Natural killer cell (primary cell): ENCODE measurements around the gene TMED5. TPM values are rescaled to one million over a fixed set of nuclear protein-coding genes. Genes with fewer than 3 reads are reported as not detected.

Experiments
- ATAC-seq, 3 donors: fragments of 150-1000 bp in 2 of 3; fragments of 200-7000 bp in 1 of 3; cut with Tn5 transposase; 1 replicate in 1 of 3; 2 replicates in 2 of 3; pipeline ENCODE4 v1.10.0; 2021; ENCODE audit warnings: mild to moderate bottlenecking in 2 of 3, moderate library complexity in 2 of 3
- DNase-seq, 2 donors: peaks; one replicate each; pipeline versions ENCODE4 v3.0.0 to v3.0.0-alpha.2; 2013 to 2021; ENCODE audit warnings: mixed read lengths in 1 of 2
- H3K27ac ChIP-seq: one replicate; pipeline ENCODE4 v1.5.1; 2013; ENCODE audit warnings: mild to moderate bottlenecking, low read length
- H3K27me3 ChIP-seq: one replicate; pipeline ENCODE4 v1.6.1; 2013; ENCODE audit warnings: low read length; ENCODE audit not compliant: control insufficient read depth, insufficient read depth
- H3K36me3 ChIP-seq: one replicate; pipeline ENCODE4 v1.6.1; 2013; ENCODE audit warnings: low read length; ENCODE audit not compliant: control insufficient read depth, insufficient read depth
- H3K4me1 ChIP-seq: one replicate; pipeline ENCODE4 v1.6.1; 2013; ENCODE audit warnings: low read length; ENCODE audit not compliant: control insufficient read depth, insufficient read depth
- H3K4me3 ChIP-seq: one replicate; pipeline ENCODE4 v1.5.1; 2013; ENCODE audit warnings: low read length
- H3K9me3 ChIP-seq: one replicate; pipeline ENCODE4 v1.6.1; 2013; ENCODE audit warnings: low read length; ENCODE audit not compliant: control insufficient read depth, insufficient read depth
- H3K27ac Mint-ChIP-seq, 2 donors: one replicate each; pipeline ENCODE4 v1.8.0; 2022; ENCODE audit warnings: mild to moderate bottlenecking in 2 of 2, mixed read lengths in 2 of 2, moderate library complexity in 1 of 2
- H3K27me3 Mint-ChIP-seq, 2 donors: one replicate each; pipeline ENCODE4 v1.8.0; 2022; ENCODE audit warnings: low read depth in 2 of 2, mixed read lengths in 2 of 2
- H3K36me3 Mint-ChIP-seq: one replicate; pipeline ENCODE4 v1.8.0; 2022; ENCODE audit warnings: mixed read lengths
- H3K4me1 Mint-ChIP-seq, 2 donors: one replicate each; pipeline ENCODE4 v1.8.0; 2022; ENCODE audit warnings: mixed read lengths in 2 of 2
- H3K4me3 Mint-ChIP-seq: one replicate; pipeline ENCODE4 v1.8.0; 2022; ENCODE audit warnings: mild to moderate bottlenecking, moderate library complexity, mixed read lengths
- H3K9me3 Mint-ChIP-seq, 2 donors: one replicate each; pipeline ENCODE4 v1.8.0; 2022; ENCODE audit warnings: mixed read lengths in 2 of 2
- WGBS: methylation state at CpG from one replicate; pipeline ENCODE4 v1.1.7; 2013; ENCODE audit warnings: missing lambda C conversion rate; ENCODE audit not compliant: insufficient coverage; 5-methylcytosine and 5-hydroxymethylcytosine counted together
- intact Hi-C: fragments of 100-400 bp; cut with micrococcal nuclease; formaldehyde crosslinking; loops from one replicate; pipeline ENCODE4 v1.14.2; 2022
- total RNA-seq, 4 donors: library from RNA; stranded (reverse); fragments of 120-200 nt in 1 of 4; gene quantifications; one replicate each; pipeline versions ENCODE4 v1.2.3 to v1.2.4, GENCODE V29; 2013 to 2022
- TF ChIP-seq, protein P1 (sequence below): fragments of 200-600 bp; IDR thresholded peaks from one replicate; pipeline ENCODE4 v1.8.0; 2022; ENCODE audit warnings: antibody characterized with exemption

TMED5 gene
- total RNA-seq, 3 donors from 2014 or later (not counting 1 experiment from before 2014, with no cell fraction given) = 64.6 to 73.5 (median 67.0) TPM

DNA sequence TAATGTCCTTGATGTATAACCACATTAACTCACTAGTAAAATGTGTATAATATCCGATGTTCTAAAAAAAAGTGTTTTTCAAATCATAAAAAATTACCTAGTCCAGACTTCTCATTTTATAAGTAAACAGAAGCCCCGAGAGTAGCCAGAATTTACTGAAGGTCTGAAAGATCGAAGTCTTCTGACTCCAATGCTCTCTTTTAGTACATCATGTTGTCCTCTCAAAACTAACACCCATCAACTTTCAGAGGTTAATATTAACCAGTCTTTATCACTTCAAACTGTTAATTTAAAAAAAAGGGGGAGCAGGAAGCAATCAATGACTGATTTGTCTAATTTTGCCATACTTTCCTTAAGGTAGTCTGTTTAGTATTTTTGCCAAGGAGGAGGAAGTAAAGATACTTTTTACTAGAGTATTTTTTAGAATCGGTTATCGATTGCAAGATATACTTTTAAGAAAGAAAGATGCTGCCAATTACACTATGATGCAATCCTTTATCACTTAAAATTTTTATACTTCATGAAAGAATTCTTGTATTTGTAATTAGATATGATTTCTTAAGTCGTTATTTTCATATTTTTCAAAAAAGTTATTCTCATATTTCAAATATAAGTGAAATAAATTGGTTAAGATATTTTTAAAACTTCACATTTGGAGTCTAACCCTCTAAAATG, 25.8 kb upstream of the TMED5 start:
- no peaks in the 10 kb centered on the region for H3K27me3 Mint-ChIP-seq
- H3K27ac Mint-ChIP-seq = no peak overlapping the region
- Histone ChIP-seq H3K27me3 (no peaks in the 10 kb centered on the region), H3K9me3 (no peaks in the 10 kb centered on the region), H3K27ac (no peak overlapping the region), H3K4me1 (no peaks in the 10 kb centered on the region), H3K36me3 (peaks cover 19% of the 10 kb centered on the region), H3K4me3 (no peak overlapping the region)
- DNase-seq (no peak), ATAC-seq (no peak)
- intact Hi-C loops = no loop called here
- TF ChIP-seq, protein P1, sequence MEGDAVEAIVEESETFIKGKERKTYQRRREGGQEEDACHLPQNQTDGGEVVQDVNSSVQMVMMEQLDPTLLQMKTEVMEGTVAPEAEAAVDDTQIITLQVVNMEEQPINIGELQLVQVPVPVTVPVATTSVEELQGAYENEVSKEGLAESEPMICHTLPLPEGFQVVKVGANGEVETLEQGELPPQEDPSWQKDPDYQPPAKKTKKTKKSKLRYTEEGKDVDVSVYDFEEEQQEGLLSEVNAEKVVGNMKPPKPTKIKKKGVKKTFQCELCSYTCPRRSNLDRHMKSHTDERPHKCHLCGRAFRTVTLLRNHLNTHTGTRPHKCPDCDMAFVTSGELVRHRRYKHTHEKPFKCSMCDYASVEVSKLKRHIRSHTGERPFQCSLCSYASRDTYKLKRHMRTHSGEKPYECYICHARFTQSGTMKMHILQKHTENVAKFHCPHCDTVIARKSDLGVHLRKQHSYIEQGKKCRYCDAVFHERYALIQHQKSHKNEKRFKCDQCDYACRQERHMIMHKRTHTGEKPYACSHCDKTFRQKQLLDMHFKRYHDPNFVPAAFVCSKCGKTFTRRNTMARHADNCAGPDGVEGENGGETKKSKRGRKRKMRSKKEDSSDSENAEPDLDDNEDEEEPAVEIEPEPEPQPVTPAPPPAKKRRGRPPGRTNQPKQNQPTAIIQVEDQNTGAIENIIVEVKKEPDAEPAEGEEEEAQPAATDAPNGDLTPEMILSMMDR = no peak
- H3K9me3 Mint-ChIP-seq = no peaks in the 10 kb centered on the region
- 100% methylated on average over 2 of the region's 6 CpGs for WGBS
- H3K4me3 Mint-ChIP-seq = no peak overlapping the region
- H3K4me1 Mint-ChIP-seq = no peaks in the 10 kb centered on the region
- no peaks in the 10 kb centered on the region for H3K36me3 Mint-ChIP-seq

DNA sequence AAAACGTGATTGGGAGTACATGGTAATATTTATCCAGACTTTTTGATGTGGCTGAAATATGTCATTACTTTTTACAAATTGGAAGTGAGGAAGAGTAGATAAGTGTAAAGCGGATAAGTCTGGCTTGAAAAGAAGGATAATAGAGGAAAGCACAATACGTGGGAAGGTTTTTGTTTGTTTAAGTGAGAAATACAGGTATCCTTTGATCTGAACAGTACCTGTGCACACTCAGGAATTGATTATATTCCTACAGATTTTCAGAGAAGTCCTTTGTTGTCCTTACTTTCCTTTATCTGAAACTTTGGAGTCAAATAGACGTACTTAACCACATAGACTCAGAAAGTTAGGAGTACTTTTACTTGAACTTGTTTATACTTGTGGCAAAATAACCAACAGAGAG, 20.5 kb upstream of the TMED5 start:
- Histone ChIP-seq H3K27ac (no peak overlapping the region), H3K36me3 (peaks cover 15% of the 10 kb centered on the region), H3K4me1 (no peaks in the 10 kb centered on the region), H3K4me3 (no peak overlapping the region), H3K27me3 (no peaks in the 10 kb centered on the region), H3K9me3 (no peaks in the 10 kb centered on the region)
- H3K9me3 Mint-ChIP-seq = no peaks in the 10 kb centered on the region
- TF ChIP-seq, protein P1 = no peak
- H3K27ac Mint-ChIP-seq = no peak overlapping the region
- no peak overlapping the region for H3K4me3 Mint-ChIP-seq
- H3K27me3 Mint-ChIP-seq = no peaks in the 10 kb centered on the region
- no peak for DNase-seq
- no peaks in the 10 kb centered on the region for H3K4me1 Mint-ChIP-seq
- no peak for ATAC-seq
- no peaks in the 10 kb centered on the region for H3K36me3 Mint-ChIP-seq
- 100% methylated on average over 3 of the region's 4 CpGs for WGBS
- intact Hi-C loops = no loop called here

DNA sequence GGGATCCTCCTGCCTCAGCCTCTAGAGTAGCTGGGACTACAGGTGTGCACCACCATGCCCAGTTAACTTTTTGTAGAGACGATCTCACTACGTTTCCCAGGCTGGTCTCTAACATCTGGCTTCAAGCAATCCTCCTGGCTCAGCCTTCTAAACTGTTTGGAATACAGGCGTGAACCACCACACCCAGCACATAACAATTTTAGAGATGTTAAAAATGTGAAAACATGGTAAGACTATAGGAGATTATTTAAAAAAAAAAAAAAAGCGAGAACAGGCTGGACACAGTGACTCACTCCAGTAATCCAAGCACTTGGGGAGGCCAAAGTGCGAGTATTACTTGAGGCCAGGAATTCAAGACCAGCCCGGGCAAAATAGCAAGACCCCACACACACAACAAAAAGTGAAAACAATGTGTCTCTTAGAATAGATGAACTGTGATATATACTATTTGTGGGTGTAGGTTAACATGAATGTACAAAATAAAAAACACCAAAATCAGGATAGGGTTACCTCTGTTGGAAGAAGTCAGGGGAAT, 19.9 kb upstream of the TMED5 start:
- Histone ChIP-seq H3K4me1 (no peaks in the 10 kb centered on the region), H3K36me3 (peaks cover 15% of the 10 kb centered on the region), H3K27me3 (no peaks in the 10 kb centered on the region), H3K4me3 (no peak overlapping the region), H3K27ac (no peak overlapping the region), H3K9me3 (no peaks in the 10 kb centered on the region)
- H3K4me3 Mint-ChIP-seq = no peak overlapping the region
- no peaks in the 10 kb centered on the region for H3K27me3 Mint-ChIP-seq
- no peaks in the 10 kb centered on the region for H3K4me1 Mint-ChIP-seq
- WGBS = 96% methylated on average over 2 of the region's 6 CpGs
- no peak for ATAC-seq
- no peaks in the 10 kb centered on the region for H3K36me3 Mint-ChIP-seq
- H3K9me3 Mint-ChIP-seq = no peaks in the 10 kb centered on the region
- intact Hi-C loops = no loop called here
- no peak for DNase-seq
- TF ChIP-seq, protein P1 = no peak
- no peak overlapping the region for H3K27ac Mint-ChIP-seq

DNA sequence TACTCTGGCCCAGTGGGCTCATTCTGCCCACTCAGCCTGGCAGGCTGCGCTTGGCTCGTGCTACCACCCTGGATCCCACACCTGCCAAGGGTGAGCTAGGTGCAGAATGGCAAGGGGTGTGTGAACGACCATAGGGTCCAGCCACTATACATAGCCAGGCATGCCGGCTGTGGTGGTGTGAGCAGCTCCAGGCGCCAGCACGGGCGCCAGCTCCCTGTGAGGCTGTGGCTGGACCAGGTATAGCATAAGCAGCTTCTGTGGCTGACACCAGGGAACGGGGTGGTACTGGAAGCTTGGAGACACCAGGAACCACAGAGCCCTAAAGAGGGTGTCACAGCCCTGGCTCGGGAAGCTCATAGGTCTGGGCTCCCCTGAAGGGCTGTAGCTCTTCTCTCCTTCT, 18.9 kb upstream of the TMED5 start:
- WGBS = 98% methylated on average over 9 of the region's 9 CpGs
- Mint-ChIP-seq H3K27me3 (no peaks in the 10 kb centered on the region), H3K4me3 (no peak overlapping the region), H3K9me3 (no peaks in the 10 kb centered on the region), H3K36me3 (no peaks in the 10 kb centered on the region), H3K4me1 (peaks cover 7 to 8% of the 10 kb centered on the region in 2 donors), H3K27ac (no peak overlapping the region)
- H3K27ac ChIP-seq = no peak overlapping the region
- no peaks in the 10 kb centered on the region for H3K27me3 ChIP-seq
- TF ChIP-seq, protein P1 = no peak
- H3K4me3 ChIP-seq = no peak overlapping the region
- H3K9me3 ChIP-seq = no peaks in the 10 kb centered on the region
- H3K36me3 ChIP-seq = peaks cover 15% of the 10 kb centered on the region
- intact Hi-C loops = no loop called here
- no peak for DNase-seq
- no peak for ATAC-seq
- H3K4me1 ChIP-seq = peaks cover 4% of the 10 kb centered on the region
